ENCODE measurements around the gene STX18. TPM values are rescaled to one million over a fixed set of nuclear protein-coding genes. Genes with fewer than 3 reads are reported as not detected.

STX18 gene
- total and polyA plus RNA-seq, 2 of the 13 experiments (the other 11 are each of a cell fraction or from before 2014, with no cell fraction given) = 23.9 to 37.1 TPM

DNA sequence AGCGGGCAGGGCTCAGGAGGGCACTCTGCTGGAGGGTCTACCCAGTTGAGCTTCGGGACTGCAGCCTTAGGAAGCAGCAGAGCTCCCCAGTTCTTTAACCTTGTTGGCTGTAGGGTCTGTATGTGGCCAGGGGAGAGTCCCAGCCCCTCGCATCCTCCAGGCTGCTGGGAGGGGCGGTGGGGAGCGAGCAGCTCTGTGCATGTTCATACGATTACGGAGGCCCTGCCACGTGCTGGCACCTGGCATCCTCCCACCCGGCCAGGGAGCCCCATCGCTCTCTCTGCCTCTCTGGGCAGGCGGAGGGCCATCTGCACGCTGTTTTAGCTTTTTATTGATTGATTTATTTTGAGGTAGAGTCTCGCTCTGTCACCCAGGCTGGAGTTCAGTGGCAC is 133.7 kb downstream of the STX18 start:
- H3K27ac ChIP-seq (ENCODE audit: extremely low read length, insufficient read depth, low read length) = no peak overlapping the region
- H3K36me3 ChIP-seq (replicated peaks in 1 of 2; ENCODE audit: control insufficient read depth in 1 of 2, insufficient read depth in 2 of 2, low read length in 2 of 2) = no peaks in the 10 kb centered on the region
- no peaks in the 10 kb centered on the region for H3K79me2 ChIP-seq (ENCODE audit: insufficient read depth, low read length)
- BruUV-seq (replicated peaks) = no TSS peak
- peaks cover 7 to 52% of the 10 kb centered on the region in 2 experiments; a peak in 3 of 5 replicates for H3K27me3 ChIP-seq (ENCODE audit: control insufficient read depth in 1 of 2, insufficient read depth in 2 of 2, low read length in 2 of 2)
- 63% methylated on average over 3 of the region's 13 CpGs for WGBS (ENCODE audit: low lambda C conversion rate)
- ATAC-seq (no peak), DNase-seq (ENCODE audit: low spot score) (no peak), FAIRE-seq (no peak)
- ChIA-PET POLR2A (no interaction called here), CTCF (ENCODE audit: low intra/inter-chr PET ratio, low total read pairs) (no interaction called here)
- H3K4me3 ChIP-seq (replicated peaks in 1 of 3; ENCODE audit: insufficient read depth in 1 of 3, low read depth in 2 of 3, low read length in 3 of 3) = no peak overlapping the region
- in situ Hi-C loops (cut with HindIII; ENCODE audit: extremely low pct_ligation_motif_present, low pct_unique_long_range_greater_than_20kb) (no loop called here), intact Hi-C loops (cut with micrococcal nuclease; ENCODE audit: unreplicated experiment) (no loop called here)
- TF ChIP-seq, protein P1, sequence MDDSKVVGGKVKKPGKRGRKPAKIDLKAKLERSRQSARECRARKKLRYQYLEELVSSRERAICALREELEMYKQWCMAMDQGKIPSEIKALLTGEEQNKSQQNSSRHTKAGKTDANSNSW (CRISPR knock-in tag; IDR thresholded peaks at IDR 0.05; ENCODE audit: borderline replicate concordance) = no peak
- TF ChIP-seq ARID2 (CRISPR knock-in tag; IDR thresholded peaks at IDR 0.05; ENCODE audit: borderline replicate concordance) (no peak), RARG (CRISPR knock-in tag; IDR thresholded peaks at IDR 0.05; ENCODE audit: low read depth) (no peak), ZNF121 (CRISPR knock-in tag; IDR thresholded peaks at IDR 0.05) (no peak)
- H4K20me1 ChIP-seq (ENCODE audit: insufficient read depth, low read length) = no peaks in the 10 kb centered on the region
- H2AFZ ChIP-seq (ENCODE audit: low read length) = no peak overlapping the region
- H3K4me1 ChIP-seq (ENCODE audit: insufficient read depth, low read length) = no peaks in the 10 kb centered on the region
- no peak overlapping the region for H3K4me2 ChIP-seq (ENCODE audit: low read depth, low read length)
- no peaks in the 10 kb centered on the region for H3K9me3 ChIP-seq (ENCODE audit: low read length)
- no peak overlapping the region for H3K9ac ChIP-seq (ENCODE audit: insufficient read depth, low read depth, low read length)

DNA sequence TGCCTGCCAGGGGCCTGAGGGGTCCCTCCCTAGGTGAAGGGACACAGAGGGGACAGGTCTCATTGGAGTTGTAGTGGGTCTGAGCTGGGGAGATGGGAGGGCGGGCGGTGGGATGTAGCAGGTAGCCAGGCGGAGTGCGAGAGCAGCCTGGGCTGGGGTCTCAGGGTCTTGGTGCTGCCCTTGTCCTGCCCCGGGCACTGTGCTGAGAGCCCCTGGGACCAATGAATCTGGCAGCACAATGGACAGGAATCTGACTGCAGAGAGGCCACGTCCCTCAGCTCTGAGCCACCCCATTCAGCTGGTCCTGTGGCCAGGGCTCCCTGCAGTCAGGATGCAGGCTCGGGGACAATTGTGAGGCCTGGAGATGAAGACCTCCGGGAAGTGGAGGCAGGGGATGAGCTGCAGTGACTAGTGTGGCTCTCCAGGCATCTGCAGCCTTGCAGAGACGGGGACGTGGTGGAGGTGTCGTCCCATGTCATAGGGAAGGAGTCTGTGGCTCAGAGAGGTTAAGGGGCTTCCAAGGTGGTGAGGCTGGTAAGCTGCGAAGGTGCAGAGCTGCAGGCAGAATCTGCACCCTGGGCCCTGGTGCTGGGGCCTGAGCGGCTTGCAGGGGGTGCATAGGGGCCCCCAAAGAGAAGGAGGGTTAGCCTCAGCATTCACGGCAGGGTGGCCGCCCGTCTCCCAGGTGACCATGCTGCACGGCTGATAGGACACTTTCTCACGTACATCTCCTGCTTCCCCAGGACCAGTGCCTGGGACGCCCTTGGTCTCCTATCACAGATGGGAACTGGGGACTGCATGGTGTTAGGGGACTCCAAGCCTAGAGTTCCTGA is 134.3 kb downstream of the STX18 start:
- H3K4me1 ChIP-seq (ENCODE audit: insufficient read depth, low read length) = no peaks in the 10 kb centered on the region
- no peak for DNase-seq (ENCODE audit: low spot score)
- no peak for TF ChIP-seq ZNF451 (CRISPR knock-in tag; IDR thresholded peaks at IDR 0.05)
- TF ChIP-seq PPARG (CRISPR knock-in tag; conservative IDR thresholded peaks at IDR 0.05) = no peak
- TF ChIP-seq SRF (IDR thresholded peaks at IDR 0.05; ENCODE audit: low read depth, low read length) = no peak
- TF ChIP-seq, protein P2, sequence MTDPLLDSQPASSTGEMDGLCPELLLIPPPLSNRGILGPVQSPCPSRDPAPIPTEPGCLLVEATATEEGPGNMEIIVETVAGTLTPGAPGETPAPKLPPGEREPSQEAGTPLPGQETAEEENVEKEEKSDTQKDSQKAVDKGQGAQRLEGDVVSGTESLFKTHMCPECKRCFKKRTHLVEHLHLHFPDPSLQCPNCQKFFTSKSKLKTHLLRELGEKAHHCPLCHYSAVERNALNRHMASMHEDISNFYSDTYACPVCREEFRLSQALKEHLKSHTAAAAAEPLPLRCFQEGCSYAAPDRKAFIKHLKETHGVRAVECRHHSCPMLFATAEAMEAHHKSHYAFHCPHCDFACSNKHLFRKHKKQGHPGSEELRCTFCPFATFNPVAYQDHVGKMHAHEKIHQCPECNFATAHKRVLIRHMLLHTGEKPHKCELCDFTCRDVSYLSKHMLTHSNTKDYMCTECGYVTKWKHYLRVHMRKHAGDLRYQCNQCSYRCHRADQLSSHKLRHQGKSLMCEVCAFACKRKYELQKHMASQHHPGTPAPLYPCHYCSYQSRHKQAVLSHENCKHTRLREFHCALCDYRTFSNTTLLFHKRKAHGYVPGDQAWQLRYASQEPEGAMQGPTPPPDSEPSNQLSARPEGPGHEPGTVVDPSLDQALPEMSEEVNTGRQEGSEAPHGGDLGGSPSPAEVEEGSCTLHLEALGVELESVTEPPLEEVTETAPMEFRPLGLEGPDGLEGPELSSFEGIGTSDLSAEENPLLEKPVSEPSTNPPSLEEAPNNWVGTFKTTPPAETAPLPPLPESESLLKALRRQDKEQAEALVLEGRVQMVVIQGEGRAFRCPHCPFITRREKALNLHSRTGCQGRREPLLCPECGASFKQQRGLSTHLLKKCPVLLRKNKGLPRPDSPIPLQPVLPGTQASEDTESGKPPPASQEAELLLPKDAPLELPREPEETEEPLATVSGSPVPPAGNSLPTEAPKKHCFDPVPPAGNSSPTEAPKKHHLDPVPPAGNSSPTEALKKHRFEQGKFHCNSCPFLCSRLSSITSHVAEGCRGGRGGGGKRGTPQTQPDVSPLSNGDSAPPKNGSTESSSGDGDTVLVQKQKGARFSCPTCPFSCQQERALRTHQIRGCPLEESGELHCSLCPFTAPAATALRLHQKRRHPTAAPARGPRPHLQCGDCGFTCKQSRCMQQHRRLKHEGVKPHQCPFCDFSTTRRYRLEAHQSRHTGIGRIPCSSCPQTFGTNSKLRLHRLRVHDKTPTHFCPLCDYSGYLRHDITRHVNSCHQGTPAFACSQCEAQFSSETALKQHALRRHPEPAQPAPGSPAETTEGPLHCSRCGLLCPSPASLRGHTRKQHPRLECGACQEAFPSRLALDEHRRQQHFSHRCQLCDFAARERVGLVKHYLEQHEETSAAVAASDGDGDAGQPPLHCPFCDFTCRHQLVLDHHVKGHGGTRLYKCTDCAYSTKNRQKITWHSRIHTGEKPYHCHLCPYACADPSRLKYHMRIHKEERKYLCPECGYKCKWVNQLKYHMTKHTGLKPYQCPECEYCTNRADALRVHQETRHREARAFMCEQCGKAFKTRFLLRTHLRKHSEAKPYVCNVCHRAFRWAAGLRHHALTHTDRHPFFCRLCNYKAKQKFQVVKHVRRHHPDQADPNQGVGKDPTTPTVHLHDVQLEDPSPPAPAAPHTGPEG (CRISPR knock-in tag; IDR thresholded peaks at IDR 0.05) = no peak
- TF ChIP-seq NR2F6 (IDR thresholded peaks at IDR 0.05) = no peak
- TF ChIP-seq NR2F6 (CRISPR knock-in tag; IDR thresholded peaks at IDR 0.05) = no peak
- no peak for TF ChIP-seq DR1 (CRISPR knock-in tag; IDR thresholded peaks at IDR 0.05)
- TF ChIP-seq ZNF260 (CRISPR knock-in tag; IDR thresholded peaks at IDR 0.05; ENCODE audit: borderline replicate concordance, low read depth) = no peak

More for the DNA sequence above, 134.3 kb downstream of the STX18 start:
- Histone ChIP-seq H3K27me3 (ENCODE audit: control insufficient read depth in 1 of 2, insufficient read depth in 2 of 2, low read length in 2 of 2) (peaks cover 7 to 58% of the 10 kb centered on the region in 2 experiments; a peak in 3 of 5 replicates), H3K36me3 (replicated peaks in 1 of 2; ENCODE audit: control insufficient read depth in 1 of 2, insufficient read depth in 2 of 2, low read length in 2 of 2) (no peaks in the 10 kb centered on the region), H2AFZ (ENCODE audit: low read length) (no peak overlapping the region), H3K9me3 (ENCODE audit: low read length) (no peaks in the 10 kb centered on the region), H3K27ac (ENCODE audit: extremely low read length, insufficient read depth, low read length) (no peak overlapping the region), H3K9ac (ENCODE audit: insufficient read depth, low read depth, low read length) (no peak overlapping the region), H3K4me2 (ENCODE audit: low read depth, low read length) (no peak overlapping the region), H4K20me1 (ENCODE audit: insufficient read depth, low read length) (no peaks in the 10 kb centered on the region), H3K79me2 (ENCODE audit: insufficient read depth, low read length) (no peaks in the 10 kb centered on the region), H3K4me3 (replicated peaks in 1 of 3; ENCODE audit: insufficient read depth in 1 of 3, low read depth in 2 of 3, low read length in 3 of 3) (no peak overlapping the region)
- 12% methylated on average over 5 of the region's 19 CpGs for WGBS (ENCODE audit: low lambda C conversion rate)
- ATAC-seq = peak; percentile 13
- ChIA-PET CTCF (ENCODE audit: low intra/inter-chr PET ratio, low total read pairs) (no interaction called here), POLR2A (no interaction called here)
- no peak for FAIRE-seq
- no TSS peak for BruUV-seq (replicated peaks)
- intact Hi-C loops (cut with micrococcal nuclease; ENCODE audit: unreplicated experiment) (no loop called here), in situ Hi-C loops (cut with HindIII; ENCODE audit: extremely low pct_ligation_motif_present, low pct_unique_long_range_greater_than_20kb) (no loop called here)

Data from HepG2 (cell line).